SK-N-MC (cell line): ENCODE measurements around the gene SMG9.

Experiments used
- EZH2 ChIP-seq: fragments of 200-600 bp; sonication (generic); IDR thresholded peaks from one replicate; pipeline ENCODE4 v1.6.1; 2017; ENCODE audit warnings: antibody characterized with exemption
- POLR2AphosphoS5 ChIP-seq: IDR thresholded peaks from 2 replicates; pipeline ENCODE4 v1.6.1; 2012; ENCODE audit warnings: mild to moderate bottlenecking, low read depth, low read length, borderline replicate concordance

- TF ChIP-seq EZH2 (no peak), POLR2AphosphoS5 (no peak)
These were observed 49.7 kb upstream of the SMG9 start for GRCh38 chr19:43804432-43804831.
